ENCODE data around the gene INPP5A.

INPP5A gene

GRCh38 chr10:132688580-132689420 is 151.2 kb downstream of the INPP5A start:
- no peak for TF ChIP-seq GATA1 (IDR thresholded peaks at IDR 0.05; ENCODE audit: low read depth, low read length)
- no peak for TF ChIP-seq POLR2A (IDR thresholded peaks at IDR 0.05; ENCODE audit: low read length)
- no peak for DNase-seq

GRCh38 chr10:132689721-132690360 is 152.3 kb downstream of the INPP5A start:
- no peak for DNase-seq
- TF ChIP-seq GATA1 (IDR thresholded peaks at IDR 0.05; ENCODE audit: low read depth, low read length) = no peak
- TF ChIP-seq POLR2A (IDR thresholded peaks at IDR 0.05; ENCODE audit: low read length) = no peak

GRCh38 chr10:132690401-132690800 is 152.8 kb downstream of the INPP5A start:
- DNase-seq = no peak
- TF ChIP-seq GATA1 (IDR thresholded peaks at IDR 0.05; ENCODE audit: low read depth, low read length) = no peak

- no peak for TF ChIP-seq GATA1 (IDR thresholded peaks at IDR 0.05; ENCODE audit: low read depth, low read length)
- TF ChIP-seq POLR2A (IDR thresholded peaks at IDR 0.05; ENCODE audit: low read length) = no peak
- DNase-seq = no peak
These were observed 153.4 kb downstream of the INPP5A start for GRCh38 chr10:132690821-132691610.

GRCh38 chr10:132691711-132692153 is 154.1 kb downstream of the INPP5A start:
- no peak for TF ChIP-seq GATA1 (IDR thresholded peaks at IDR 0.05; ENCODE audit: low read depth, low read length)
- TF ChIP-seq POLR2A (IDR thresholded peaks at IDR 0.05; ENCODE audit: low read length) = no peak
- DNase-seq = no peak

GRCh38 chr10:132692311-132692710 is 154.7 kb downstream of the INPP5A start:
- TF ChIP-seq GATA1 (IDR thresholded peaks at IDR 0.05; ENCODE audit: low read depth, low read length) = no peak
- TF ChIP-seq POLR2A (IDR thresholded peaks at IDR 0.05; ENCODE audit: low read length) = no peak
- DNase-seq = no peak

GRCh38 chr10:132693676-132694075 is 156.1 kb downstream of the INPP5A start:
- TF ChIP-seq POLR2A (IDR thresholded peaks at IDR 0.05; ENCODE audit: low read length) (no peak), GATA1 (IDR thresholded peaks at IDR 0.05; ENCODE audit: low read depth, low read length) (no peak)

GRCh38 chr10:132696204-132696603 is 158.6 kb downstream of the INPP5A start:
- DNase-seq = no peak
- no peak for TF ChIP-seq POLR2A (IDR thresholded peaks at IDR 0.05; ENCODE audit: low read length)
- no peak for TF ChIP-seq GATA1 (IDR thresholded peaks at IDR 0.05; ENCODE audit: low read depth, low read length)

More at GRCh38 chr10:132693676-132694075, 156.1 kb downstream of the INPP5A start:
- DNase-seq = no peak

- no peak for DNase-seq
- TF ChIP-seq POLR2A (IDR thresholded peaks at IDR 0.05; ENCODE audit: low read length) (no peak), GATA1 (IDR thresholded peaks at IDR 0.05; ENCODE audit: low read depth, low read length) (no peak)
These were observed 159.4 kb downstream of the INPP5A start for GRCh38 chr10:132696728-132697577.

- no peak for TF ChIP-seq GATA1 (IDR thresholded peaks at IDR 0.05; ENCODE audit: low read depth, low read length)
- no peak for TF ChIP-seq POLR2A (IDR thresholded peaks at IDR 0.05; ENCODE audit: low read length)
- no peak for DNase-seq
These were observed 160.1 kb downstream of the INPP5A start for GRCh38 chr10:132697578-132698200.

GRCh38 chr10:132698211-132698751 is 160.7 kb downstream of the INPP5A start:
- no peak for DNase-seq
- TF ChIP-seq POLR2A (IDR thresholded peaks at IDR 0.05; ENCODE audit: low read length) = no peak
- TF ChIP-seq GATA1 (IDR thresholded peaks at IDR 0.05; ENCODE audit: low read depth, low read length) = no peak

- DNase-seq = no peak
- TF ChIP-seq GATA1 (IDR thresholded peaks at IDR 0.05; ENCODE audit: low read depth, low read length) (no peak), POLR2A (IDR thresholded peaks at IDR 0.05; ENCODE audit: low read length) (no peak)
These were observed 161.3 kb downstream of the INPP5A start for GRCh38 chr10:132698761-132699391.

All from erythroblast (primary cell).